GM12865 (cell line): ENCODE results near the gene KRTAP10-2.

Source experiments
- DNase-seq: peaks from one replicate; pipeline ENCODE4 v3.0.0; 2010; ENCODE audit warnings: low read depth
- H3K4me3 ChIP-seq: 2 replicates; pipeline ENCODE4 v1.5.1; 2011; ENCODE audit warnings: mild to moderate bottlenecking, low read depth, low read length, control low read depth
- TF ChIP-seq, protein P1 (sequence below): IDR thresholded peaks from 2 replicates; pipeline ENCODE4 v1.5.1; 2011; ENCODE audit warnings: low read length, control low read depth, low read depth, inconsistent platforms; ENCODE audit not compliant: insufficient read depth; ENCODE audit errors: missing control alignments

KRTAP10-2 gene

DNA sequence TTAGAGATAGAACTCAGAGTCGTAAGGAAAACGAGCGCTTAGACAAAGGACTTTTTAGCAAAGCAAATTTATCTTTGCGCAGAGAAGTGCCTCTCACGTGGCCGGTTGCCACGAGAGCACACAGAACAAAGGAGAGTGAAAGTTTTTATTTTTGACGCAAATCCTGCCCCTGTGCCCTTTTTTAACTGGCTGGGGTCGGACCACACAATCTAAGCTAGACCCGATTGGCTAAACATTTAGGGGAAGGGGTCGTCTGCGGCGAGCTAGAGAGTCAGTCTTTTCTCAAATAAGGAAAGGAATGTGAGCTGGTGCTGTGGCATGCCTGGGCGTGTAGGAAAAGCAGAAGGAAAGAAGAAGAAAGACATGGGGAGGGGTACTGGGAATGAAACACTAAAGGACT lies 2.4 kb downstream of the KRTAP10-2 start:
- TF ChIP-seq, protein P1, sequence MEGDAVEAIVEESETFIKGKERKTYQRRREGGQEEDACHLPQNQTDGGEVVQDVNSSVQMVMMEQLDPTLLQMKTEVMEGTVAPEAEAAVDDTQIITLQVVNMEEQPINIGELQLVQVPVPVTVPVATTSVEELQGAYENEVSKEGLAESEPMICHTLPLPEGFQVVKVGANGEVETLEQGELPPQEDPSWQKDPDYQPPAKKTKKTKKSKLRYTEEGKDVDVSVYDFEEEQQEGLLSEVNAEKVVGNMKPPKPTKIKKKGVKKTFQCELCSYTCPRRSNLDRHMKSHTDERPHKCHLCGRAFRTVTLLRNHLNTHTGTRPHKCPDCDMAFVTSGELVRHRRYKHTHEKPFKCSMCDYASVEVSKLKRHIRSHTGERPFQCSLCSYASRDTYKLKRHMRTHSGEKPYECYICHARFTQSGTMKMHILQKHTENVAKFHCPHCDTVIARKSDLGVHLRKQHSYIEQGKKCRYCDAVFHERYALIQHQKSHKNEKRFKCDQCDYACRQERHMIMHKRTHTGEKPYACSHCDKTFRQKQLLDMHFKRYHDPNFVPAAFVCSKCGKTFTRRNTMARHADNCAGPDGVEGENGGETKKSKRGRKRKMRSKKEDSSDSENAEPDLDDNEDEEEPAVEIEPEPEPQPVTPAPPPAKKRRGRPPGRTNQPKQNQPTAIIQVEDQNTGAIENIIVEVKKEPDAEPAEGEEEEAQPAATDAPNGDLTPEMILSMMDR, result no peak
- H3K4me3 ChIP-seq, result no peak overlapping the region
- no peak for DNase-seq

DNA sequence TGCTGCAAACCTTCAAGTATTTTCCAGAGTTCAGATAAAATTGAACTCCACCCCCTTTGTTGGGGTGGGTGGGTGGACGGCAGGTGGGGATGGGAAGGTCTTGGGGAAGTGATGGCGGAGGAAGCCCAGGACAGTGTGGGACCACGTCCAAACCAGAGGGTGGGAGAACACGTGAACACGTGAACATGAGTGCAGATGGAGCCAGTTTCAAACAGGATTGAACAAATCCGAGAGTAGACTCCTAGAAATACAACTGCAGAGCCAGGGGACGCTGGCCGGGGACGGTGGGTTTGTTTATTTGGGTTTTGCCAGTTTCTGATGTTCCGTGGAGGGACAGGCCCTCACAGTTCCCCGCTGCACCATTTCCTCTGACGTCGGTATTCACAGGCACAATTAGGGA lies 2.9 kb downstream of the KRTAP10-2 start:
- H3K4me3 ChIP-seq, result no peak overlapping the region
- TF ChIP-seq, protein P1, result no peak
- DNase-seq, result no peak

DNA sequence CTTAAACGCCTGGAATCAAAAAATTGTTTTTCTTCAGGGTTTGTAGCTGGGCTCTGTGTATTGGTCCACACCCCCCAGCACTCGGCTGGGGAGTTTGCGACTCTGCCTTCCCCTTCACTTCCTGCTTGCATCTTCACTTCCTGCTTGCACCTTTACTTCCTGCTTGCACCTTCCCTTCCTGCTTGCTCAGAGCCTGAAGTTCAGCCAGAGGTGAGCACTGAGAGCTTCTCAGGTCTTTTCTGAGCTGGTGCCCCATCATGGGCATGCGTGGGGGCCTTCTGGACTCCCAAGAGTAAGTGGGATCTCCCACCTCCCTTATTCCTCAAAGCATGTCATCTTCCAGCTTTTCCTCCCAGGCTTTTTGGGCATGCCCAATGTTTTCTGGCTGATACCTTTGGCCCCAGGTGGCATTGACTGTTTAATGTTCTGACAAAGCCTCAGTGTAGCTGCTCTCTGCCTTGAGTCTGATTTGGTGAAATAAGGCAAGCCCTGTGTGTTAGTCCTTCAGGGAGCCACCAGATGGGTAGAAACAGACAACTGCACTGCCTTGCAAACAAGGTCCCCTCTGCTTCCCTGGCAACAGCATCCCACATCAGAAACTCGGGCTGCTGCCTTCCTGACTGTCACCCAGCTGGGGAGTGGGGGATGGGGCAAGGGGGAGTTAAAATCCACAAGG lies 3.5 kb downstream of the KRTAP10-2 start:
- TF ChIP-seq, protein P1, result no peak
- no peak for DNase-seq
- no peak overlapping the region for H3K4me3 ChIP-seq

DNA sequence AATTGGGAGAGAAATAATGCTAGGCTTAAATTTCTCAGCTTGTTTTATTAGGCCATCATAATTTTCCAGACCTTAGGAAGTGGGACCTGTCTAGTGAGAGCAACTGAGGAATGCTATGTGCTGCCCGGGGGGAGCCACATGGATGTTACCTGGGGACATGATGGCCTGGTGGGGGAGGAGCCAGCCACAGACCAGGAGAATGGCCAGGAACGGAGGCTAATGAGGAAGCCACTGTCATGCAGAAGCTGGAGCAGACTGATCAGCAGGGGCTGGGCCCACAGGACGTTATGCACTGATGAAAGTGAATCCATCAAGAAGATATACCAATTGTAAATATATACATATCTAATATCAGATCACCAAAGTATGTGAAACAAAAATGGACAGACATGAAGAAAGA lies 6.7 kb downstream of the KRTAP10-2 start:
- DNase-seq, result no peak
- no peak overlapping the region for H3K4me3 ChIP-seq
- TF ChIP-seq, protein P1, result no peak

DNA sequence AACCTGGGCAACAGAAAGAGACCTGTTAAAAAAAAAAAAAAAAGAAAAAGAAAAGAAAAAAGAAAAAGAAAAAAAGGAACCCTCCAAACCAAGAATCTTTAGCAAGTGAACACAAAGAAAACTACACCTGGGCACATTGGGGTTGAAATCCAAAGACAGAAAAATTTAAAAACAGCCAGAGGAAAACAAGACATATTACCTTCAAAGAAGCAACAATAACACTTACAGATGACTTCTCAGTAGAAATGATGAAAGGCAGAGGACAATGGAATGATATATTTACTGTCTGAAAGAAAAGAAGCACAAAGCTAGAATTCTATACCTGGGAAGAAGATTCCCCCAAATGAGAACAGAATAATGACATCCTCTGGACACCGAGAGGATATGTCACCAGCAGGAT lies 8.6 kb downstream of the KRTAP10-2 start:
- TF ChIP-seq, protein P1, result no peak
- no peak overlapping the region for H3K4me3 ChIP-seq
- no peak for DNase-seq

DNA sequence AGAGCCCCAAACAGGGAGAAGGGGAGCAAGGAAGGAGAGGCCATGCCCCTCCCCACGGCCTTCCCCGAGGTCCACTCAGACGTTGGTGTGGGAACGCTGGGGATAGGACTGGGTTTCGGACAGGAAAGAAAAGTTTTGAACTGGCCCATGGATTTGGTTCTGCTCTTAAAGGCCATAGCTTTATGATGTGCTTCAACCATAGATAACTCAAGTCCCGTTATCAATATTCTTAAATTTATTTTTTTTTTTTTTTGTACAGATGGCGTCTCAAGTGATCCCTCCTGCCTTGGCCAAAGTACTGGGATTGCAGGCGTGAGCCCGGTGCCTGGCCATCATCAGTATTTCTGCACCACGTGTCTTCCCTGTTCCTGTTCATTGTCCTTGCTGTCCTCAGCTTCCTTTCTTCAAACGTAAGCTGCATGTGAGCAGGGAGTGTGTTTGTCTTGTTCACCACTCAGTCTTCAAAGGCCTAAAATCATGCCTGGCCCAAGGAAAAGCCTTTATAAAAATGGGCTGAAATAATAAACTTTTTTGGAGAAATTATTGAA lies 10.5 kb downstream of the KRTAP10-2 start:
- TF ChIP-seq, protein P1, result no peak
- no peak for DNase-seq
- no peak overlapping the region for H3K4me3 ChIP-seq
